ENCODE data around the gene SEPTIN2. TPM values are rescaled to one million over a fixed set of nuclear protein-coding genes. Genes with fewer than 3 reads are reported as not detected.

Gene SEPTIN2
- total RNA-seq (2022; extraction: Qiagen RNA extraction; ENCODE audit: low read depth): 247 to 307 TPM (median 275 TPM) in 5 replicates

DNA sequence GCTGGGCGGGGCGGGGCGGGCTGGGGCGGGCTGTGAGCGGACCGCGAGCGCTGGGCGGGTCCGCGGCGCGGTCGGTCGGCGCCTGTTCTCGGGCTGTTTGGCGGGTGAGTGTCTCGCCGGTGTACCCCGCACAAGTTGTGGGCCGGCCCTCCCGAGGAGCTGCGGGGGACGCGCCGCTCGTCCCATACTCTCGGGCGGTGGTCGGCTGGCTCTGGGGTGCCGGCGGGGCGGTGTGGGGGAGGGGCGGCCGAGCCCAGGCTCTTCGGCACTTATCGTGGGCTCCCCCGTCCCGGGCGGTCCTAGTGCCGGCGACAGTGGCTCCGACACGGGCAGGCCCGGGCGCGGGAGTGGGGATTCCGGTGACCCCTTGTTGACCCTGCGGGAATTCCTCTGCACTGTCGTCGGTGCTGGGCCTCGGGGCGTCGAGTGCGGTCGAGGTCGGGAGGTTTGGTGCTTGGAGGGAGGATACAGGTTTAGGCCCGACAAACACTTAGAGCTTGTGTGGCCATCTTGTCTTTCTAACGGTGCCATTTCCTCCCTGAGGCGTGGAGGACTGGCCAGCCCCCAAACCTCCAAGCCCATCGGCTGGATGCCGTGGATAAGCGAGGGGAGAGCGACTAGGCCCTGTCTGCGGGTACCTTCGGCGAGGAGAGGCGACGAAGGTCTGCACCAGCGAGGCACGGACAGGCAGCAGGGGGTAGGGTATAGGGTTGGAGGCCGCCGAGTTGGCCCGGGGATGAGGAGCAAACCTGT lies at the start of gene SEPTIN2:
Gene SEPTIN2 (plus strand): TSS at position 47 of the 753 bp plus-strand sequence. CDS start 8,308 bp downstream, outside the sequence.

DNA sequence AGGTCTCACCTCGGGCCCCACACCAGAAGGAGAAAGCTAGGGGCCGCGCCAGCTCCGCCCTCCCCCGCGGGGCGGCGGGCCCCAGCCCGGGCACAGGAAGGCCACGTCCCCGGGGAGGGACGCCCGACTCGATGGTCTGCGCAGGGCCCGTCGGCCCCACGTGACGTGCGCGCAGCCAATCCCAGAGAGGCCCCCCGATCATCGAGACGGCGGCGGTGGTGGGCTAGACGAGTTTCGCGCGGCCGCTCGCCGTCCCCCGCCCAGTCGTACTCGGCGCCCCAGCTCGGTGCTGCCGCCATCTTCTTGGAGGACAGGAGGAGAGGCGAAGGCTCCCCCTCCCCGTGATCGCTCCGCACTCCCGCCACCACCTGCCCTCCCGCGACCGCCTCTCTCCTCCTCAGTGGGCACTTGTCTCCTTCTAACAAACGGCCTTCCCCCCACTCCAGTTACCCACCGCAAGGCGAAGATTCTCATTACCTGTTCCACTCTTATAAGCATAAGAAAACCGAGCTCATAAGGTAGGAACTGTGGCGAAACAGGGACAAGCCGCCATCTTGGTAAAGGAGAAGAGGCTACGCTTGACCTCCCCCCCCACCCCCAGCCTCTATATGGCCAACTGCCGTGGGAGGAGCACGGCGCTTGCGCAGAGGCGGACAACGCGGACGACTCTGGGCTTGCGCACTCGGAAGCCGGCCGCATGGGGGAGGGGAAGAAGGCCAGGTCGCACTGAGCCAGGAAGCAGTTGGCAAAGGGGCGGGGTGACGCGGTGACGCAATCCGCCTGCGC lies 439 bp upstream of the SEPTIN2 start, which contains the start of gene HDLBP:
Gene HDLBP (minus strand): TSS at position 580 of the 786 bp plus-strand sequence. CDS start 48,803 bp downstream, outside the sequence.

DNA sequence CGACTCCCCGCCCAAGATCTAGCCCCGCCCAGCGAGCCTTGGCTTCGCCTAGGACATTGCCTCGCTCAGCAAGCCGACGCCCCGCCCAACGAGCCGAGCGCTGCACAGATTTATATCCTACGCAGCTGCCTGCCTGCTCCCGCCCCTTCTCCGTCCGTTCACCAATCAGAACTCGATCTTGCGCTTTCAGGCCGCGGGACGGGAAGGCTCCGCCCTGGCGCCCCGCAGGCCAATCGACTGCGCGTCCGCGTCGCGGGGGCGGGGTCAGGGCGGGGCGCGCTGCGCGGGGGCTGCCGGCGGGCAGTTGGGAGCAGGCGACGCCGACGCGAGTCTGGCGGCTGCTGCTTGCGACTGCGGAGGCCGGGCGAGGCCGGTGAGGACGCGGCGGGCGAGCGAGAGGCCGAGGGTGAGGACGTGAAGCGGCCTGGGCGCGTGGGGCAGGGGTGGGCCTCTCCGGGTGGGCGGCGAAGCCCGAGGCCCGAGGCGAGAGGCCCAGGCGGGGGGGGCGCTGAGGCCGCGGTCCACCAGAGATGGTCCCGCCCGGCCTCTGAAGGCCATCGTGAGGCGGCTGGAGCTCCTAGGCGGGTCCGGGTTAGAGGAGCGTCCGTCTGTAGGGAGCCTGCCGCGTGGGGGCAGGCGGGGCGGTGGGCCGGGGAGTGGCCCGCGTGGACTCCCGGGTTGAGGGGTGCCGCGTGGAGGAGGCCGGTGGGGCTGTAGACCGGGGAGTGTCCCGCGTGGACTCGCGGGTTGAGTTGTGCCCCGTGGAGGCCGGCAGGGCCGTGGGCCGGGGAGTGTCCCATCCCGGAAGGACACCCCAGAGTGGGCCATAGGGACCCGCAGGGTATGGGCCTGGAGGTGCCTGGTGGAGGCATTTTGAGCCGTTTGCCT lies 40.5 kb downstream of the SEPTIN2 start, which contains the start of gene FARP2:
Gene FARP2 (plus strand): TSS at position 303 of the 888 bp plus-strand sequence. CDS start 16,823 bp downstream, outside the sequence.

Other genes starting within 250 kb of the SEPTIN2 start
- gene MTERF4, start 213.6 kb upstream of the SEPTIN2 start, total RNA-seq (2022; extraction: Qiagen RNA extraction; ENCODE audit: low read depth): 25.1 to 33.1 TPM (median 26.4 TPM) in 5 replicates
- 8.0 to 9.9 TPM (median 9.2 TPM) in 5 replicates for gene PASK, start 166.5 kb upstream of the SEPTIN2 start, total RNA-seq (2022; extraction: Qiagen RNA extraction; ENCODE audit: low read depth)
- gene PPP1R7, start 165.5 kb upstream of the SEPTIN2 start, total RNA-seq (2022; extraction: Qiagen RNA extraction; ENCODE audit: low read depth): 58.3 to 73.5 TPM (median 61.4 TPM) in 5 replicates
- 1.4 to 2.5 TPM (median 2.1 TPM) in 5 replicates for gene ANO7, start 127.2 kb upstream of the SEPTIN2 start, total RNA-seq (2022; extraction: Qiagen RNA extraction; ENCODE audit: low read depth)
- gene HDLBP, start 253 bp upstream of the SEPTIN2 start, total RNA-seq (2022; extraction: Qiagen RNA extraction; ENCODE audit: low read depth): 260 to 289 TPM (median 272 TPM) in 5 replicates
- gene FARP2, start 40.4 kb downstream of the SEPTIN2 start, total RNA-seq (2022; extraction: Qiagen RNA extraction; ENCODE audit: low read depth): 20.5 to 28.4 TPM (median 25.3 TPM) in 5 replicates
- gene STK25, start 192.7 kb downstream of the SEPTIN2 start, total RNA-seq (2022; extraction: Qiagen RNA extraction; ENCODE audit: low read depth): 90.8 to 115 TPM (median 105 TPM) in 5 replicates
- 21.8 to 34.1 TPM (median 29.4 TPM) in 5 replicates for gene BOK, start 242.8 kb downstream of the SEPTIN2 start, total RNA-seq (2022; extraction: Qiagen RNA extraction; ENCODE audit: low read depth)